SIG-M5 (cell line): ENCODE measurements around the gene MMS19.

Experiments used
- DNase-seq: peaks from one replicate; lab custom pipeline; 2025; lab: John Stamatoyannopoulos, UW

MMS19 gene

DNA sequence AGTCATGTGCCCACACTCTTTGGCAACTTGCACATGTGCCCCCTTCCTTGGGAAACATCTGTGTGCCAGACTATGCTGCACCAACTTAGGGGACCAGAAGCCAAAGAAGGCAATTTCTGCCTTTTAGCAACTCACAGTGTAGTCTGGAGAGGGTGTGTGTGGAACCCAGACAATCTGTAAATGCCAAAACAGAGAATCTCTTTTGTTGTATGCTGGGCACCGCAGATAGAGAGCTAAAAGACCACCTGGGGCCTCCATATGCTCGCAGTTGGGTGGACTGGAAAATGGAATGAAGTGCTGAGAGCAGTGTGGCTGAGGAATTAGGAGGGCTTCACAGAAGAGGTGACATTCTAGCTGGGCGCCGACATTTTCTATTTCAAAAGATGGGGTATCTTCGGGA lies 26.9 kb upstream of the MMS19 start:
- DNase-seq = no peak

DNA sequence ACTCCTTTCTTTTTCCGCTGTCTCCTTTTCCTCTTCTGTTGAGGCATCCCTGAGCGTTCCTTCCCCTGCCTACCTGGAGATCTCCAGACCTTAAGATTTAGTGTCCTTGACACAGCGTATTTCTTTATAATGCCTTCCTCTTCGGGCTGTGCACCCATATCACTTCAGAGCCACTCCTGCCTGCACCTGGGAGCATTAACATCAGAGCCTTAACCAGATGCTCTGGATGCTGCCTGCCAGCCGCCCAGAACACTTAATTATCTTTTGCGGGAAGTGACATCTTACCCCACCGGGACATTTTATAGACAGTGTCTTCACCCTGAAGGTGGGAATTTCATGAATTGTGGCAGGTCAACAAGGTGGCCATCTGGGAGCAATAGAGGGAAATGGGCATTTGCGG lies 24.7 kb upstream of the MMS19 start:
- DNase-seq = no peak

DNA sequence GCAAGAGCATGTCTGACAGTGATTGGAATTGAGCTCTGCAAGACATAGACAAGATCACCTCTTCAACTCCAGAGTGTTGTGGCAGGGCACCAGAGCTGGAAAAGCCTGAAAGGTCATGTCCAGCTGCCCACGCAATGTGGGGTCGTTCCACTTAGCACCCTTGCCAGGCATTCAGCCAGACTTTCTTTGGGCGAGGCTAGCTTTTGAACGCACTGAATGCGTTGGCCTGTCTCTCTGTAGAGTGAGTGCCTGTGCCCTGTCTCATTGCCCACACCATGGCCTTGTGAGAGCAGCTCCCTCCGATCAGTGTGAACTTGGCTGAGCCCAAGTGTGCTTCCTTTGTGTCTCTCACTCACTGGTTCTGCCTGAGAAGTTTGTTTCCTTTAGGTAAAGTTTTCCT lies 23.8 kb upstream of the MMS19 start:
- DNase-seq = no peak

DNA sequence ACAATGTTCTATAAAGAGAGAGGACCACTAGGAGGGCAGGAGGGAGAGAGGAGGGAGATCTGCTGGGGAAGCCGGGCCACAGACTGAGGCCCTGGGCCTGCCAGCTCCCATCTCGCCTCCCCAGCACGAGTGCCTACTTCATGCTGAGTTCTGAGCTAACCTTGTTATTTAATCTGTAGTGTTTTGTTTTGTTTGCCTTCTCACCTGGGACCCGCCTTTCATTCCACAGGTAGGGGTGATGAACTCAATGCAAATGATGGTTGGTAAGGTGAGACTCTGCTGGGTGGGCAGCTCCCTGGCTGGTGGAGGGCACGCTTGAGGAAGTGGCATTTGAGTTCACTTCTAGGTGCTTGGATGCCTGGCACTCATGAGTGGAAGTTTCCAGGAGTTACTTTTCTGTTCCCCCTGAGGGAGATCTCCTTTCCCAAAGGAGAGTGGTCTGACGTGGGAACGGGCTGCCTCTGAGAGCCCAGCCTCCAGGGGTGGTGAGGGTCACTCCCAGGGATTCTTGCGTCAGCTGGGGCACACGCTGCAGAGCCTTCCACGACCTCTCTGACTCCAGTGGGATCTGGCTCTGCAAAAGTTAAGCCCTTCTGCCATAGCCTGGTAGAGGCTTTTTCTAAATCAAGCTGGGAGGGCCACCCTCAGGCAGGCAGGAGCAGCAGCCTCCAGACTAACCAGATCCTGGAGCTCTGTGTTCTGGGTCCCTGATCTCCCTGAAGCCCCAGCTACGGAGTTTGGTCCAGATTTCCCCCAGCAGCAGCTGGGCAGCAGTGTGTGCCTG lies 22.9 kb upstream of the MMS19 start:
- DNase-seq = no peak

DNA sequence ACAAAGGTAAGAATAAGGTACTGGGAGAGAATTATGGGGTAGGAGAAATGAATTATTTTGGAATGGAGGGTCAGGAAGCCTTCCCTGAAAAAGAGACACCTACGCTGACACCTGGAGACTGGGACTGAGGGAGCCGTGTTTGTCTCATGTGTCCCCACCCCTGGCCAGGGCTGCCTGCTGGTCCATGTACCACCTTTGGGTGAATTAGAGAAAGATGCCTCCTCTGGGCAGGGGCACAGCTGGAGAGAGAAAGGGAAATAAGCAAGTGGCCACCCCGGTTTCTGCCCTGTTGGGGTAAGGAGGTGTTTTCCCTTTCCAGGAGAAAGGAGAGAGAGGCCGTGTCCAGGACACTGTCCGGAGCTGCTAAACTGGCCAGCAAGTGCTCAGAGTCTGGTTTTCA lies 22.3 kb upstream of the MMS19 start:
- no peak for DNase-seq

DNA sequence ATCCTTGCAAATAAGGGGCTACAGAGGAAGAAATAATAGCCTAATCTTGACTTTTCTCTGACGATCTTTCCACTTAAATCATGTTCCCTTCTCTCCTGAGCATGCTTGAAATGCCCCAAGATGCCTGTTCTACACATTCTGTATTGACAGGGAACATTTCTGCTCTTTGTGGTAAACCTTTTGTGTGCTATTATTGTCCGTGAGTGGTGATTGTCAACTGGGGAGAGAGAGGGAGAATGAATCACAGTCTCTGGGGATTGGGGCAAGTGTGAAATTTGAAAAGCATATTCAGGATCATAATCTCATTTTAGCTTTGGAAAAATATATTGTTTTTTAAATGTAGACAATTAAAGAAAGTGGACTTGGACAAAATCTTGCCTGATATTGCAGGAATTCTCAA lies 21.1 kb upstream of the MMS19 start:
- no peak for DNase-seq

DNA sequence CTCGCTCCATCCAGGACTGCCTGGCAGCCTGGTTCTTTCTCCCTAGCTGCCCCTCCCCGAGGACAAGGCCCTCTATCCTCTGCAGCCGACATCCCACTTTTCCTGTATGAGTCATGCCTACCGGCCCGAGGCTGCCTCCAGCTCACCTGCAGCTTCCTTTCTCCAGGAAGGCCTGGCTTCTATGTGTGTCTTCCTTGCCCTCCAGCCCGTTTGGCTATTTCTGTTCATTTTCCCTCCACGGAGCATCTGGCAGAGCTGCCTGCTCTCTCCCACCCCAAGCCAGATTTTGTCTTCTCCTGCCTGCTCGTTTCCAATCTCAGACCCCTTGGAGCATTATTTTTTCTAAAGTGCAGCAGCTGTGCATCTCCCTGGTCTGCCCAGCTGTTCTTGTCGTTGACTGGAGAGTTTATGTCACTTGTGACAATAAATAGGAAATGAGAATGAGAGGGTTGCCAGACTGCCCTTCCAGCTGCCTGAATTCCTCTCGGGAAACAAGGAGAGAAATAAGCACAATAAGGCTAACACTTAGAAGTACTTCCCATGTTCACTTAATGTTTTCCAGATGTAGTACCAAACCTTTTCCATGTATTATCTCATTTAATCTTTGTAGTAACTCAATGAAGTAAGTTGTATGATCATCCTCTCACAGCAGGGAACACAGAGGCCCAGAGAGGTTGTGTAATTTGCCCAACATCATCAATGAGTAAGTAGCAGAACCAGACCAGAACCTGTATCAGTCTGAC lies 20.2 kb upstream of the MMS19 start:
- DNase-seq = no peak

DNA sequence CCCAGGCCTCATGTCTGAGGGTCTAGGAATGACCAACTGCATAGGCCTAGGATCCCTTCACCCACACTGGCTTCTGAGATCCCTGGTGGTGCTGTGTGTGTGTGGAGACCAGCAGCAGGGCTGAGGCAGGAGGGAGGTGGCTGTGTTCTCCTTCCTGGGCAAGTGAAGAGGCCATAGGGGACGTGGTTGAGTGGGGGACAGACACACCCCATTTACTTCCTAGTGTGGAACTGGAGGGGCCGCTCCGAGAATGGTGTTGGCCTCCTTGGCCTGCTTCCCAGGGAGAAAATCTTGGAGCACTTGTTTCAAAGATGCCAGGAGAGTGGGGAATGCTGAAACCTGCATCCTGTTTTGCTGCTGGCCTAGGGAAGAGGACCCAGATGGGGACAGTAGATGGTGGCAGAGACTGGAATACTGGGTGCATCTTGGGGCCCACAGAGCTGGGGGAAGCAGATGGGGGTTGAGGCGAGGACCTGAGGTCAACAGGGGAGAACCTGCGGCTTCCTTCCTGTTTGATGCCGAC lies 19.6 kb upstream of the MMS19 start:
- DNase-seq = no peak

- DNase-seq = no peak
Observed at GRCh38 chr10:97517096-97517750, 19.0 kb upstream of the MMS19 start.

DNA sequence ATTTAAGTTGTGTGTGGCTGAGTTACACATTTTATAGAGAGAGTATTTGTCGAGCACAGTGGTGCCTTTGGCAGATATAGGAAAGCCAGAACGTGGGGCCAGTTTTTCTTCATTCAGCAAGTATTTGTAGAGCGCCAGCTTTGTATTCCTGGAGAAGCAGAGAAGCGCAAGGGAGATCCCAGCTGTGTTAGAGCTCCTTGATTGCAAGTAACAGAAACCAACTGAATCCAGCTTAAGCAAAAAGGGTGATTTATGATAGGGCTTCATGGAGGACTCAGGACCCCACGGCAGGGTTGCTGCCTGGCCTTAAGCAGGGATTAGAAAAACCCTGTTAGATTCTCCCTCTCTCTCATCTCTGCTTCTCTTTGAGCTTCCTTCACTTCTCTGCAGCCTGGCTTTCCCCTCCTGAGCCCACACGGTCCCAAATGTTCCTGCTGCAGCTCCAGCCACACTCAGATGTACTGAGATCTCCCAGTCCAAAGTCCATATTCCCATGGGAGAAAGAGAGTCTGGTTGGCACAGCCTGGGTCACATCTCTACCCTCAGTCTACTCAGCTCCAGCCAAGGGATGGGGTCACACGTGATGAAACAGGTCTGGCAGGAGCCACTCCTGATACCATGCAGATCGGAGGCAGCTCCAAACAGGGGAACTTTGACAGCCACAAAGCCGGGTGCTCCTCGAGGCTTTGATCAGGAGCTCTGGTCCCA lies 17.2 kb upstream of the MMS19 start:
- DNase-seq = no peak

DNA sequence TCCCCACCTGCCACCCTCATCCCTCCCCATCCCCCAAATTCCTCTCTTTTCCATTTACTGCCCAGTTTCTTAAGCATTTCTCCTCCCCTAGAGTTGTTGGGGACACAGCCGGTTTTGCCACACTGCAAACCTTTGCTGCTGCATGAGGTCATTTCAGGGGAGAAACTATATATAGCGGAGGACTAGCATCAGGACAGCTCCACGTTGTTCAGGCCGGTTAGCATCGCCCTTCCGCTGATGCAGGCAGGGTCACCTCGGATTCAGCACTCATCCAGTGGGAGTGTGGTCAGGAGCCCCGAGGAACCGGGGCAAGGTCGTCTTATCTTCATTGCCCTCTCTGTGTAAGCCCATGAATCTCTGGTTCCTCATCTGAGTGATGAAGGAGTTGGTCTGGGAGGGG lies 16.1 kb upstream of the MMS19 start:
- no peak for DNase-seq

GRCh38 chr10:97512993-97513392 lies 14.8 kb upstream of the MMS19 start:
- no peak for DNase-seq

- no peak for DNase-seq
Observed at GRCh38 chr10:97511711-97512440, 13.7 kb upstream of the MMS19 start.

DNA sequence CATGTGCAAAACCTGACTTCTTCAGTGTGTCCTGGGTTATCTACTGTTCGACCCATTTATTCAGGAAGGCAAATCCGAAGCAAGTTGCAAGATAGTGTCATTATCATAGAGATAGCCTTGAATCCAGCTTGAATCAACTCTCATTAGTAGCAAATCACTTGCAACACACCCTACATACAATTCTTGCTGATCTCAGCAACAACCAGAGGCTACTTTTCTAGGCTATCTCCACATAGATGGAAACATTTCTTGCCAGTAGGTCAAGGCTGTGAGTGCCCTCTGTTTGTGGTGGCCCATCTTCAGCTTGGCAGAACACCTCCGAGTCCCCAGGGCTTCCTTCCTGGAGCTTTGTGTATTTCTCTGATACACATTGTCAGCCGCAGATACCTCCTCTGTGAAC lies 12.5 kb upstream of the MMS19 start:
- no peak for DNase-seq

- no peak for DNase-seq
Observed at GRCh38 chr10:97509120-97509680, 11.0 kb upstream of the MMS19 start.

GRCh38 chr10:97508342-97508741 lies 10.1 kb upstream of the MMS19 start:
- DNase-seq = no peak

- DNase-seq = no peak
Observed at GRCh38 chr10:97506199-97506991, 8.2 kb upstream of the MMS19 start.

DNA sequence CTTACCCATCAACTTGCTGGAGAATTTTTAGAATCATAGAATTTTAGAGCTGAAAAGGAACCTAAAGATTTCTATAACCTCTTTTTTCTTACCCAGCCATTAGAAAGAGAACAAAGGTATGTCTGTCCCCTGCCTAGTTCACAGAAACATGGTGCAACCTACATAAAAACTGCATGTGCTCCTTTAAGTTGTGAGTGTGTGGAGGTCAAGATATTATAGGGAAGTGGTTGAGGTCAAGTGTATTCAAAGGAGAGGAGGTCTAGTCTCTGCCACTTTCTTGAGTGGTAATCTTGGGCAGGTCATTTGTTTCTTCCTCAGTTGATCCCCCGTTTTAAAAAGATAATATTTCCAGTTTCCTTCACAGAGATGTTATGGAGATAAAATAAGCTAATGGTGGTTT lies 6.9 kb upstream of the MMS19 start:
- DNase-seq = no peak

GRCh38 chr10:97503406-97503805 lies 5.2 kb upstream of the MMS19 start:
- DNase-seq = no peak

DNA sequence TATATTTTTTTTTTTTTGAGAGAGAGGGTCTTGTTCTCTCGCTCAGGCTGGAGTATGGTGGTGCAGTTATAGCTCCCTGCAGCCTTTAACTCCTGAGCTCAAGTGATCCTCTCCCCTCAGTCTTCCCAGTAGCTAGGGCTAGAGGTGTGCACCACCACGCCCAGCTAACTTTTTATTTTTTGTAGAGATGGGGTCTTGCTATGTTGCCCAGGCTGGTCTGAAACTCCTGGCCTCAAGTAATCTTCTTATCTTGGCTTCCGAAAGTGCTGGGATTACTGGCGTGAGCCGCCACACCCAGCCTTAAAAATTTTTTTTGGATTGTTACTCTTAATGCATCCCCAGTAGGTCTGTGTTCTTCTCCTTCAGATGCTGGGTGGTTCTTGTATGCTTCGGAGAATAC lies 4.7 kb upstream of the MMS19 start:
- DNase-seq = no peak

- DNase-seq = no peak
Observed at GRCh38 chr10:97500297-97500575, 2.0 kb upstream of the MMS19 start.
